ENCODE results near the gene MAP1LC3B2.

MAP1LC3B2 gene

GRCh38 chr12:116559162-116559935, at the start of gene MAP1LC3B2:
MAP1LC3B2 (plus strand) TSS chr12:116559381; CDS start chr12:116575943, 16,562 bp downstream.
- DNase-seq, result peak; percentile 73

GRCh38 chr12:116513944-116514343, 45.2 kb upstream of the MAP1LC3B2 start:
- DNase-seq, result no peak

- DNase-seq, result no peak
Measured at GRCh38 chr12:116515684-116516083, 43.5 kb upstream of the MAP1LC3B2 start.

- no peak for DNase-seq
Measured at GRCh38 chr12:116516657-116517056, 42.5 kb upstream of the MAP1LC3B2 start.

GRCh38 chr12:116517431-116518045, 41.6 kb upstream of the MAP1LC3B2 start:
- no peak for DNase-seq

- no peak for DNase-seq
Measured at GRCh38 chr12:116520225-116520760, 38.9 kb upstream of the MAP1LC3B2 start.

- DNase-seq, result no peak
Measured at GRCh38 chr12:116520801-116521471, 38.2 kb upstream of the MAP1LC3B2 start.

GRCh38 chr12:116524311-116524710, 34.9 kb upstream of the MAP1LC3B2 start:
- no peak for DNase-seq

- DNase-seq, result no peak
Measured at GRCh38 chr12:116524964-116525379, 34.2 kb upstream of the MAP1LC3B2 start.

GRCh38 chr12:116525418-116526001, 33.7 kb upstream of the MAP1LC3B2 start:
- no peak for DNase-seq

- no peak for DNase-seq
Measured at GRCh38 chr12:116528065-116528464, 31.1 kb upstream of the MAP1LC3B2 start.

- no peak for DNase-seq
Measured at GRCh38 chr12:116528498-116528897, 30.7 kb upstream of the MAP1LC3B2 start.

GRCh38 chr12:116529048-116529447, 30.1 kb upstream of the MAP1LC3B2 start:
- DNase-seq, result no peak

- no peak for DNase-seq
Measured at GRCh38 chr12:116529686-116530085, 29.5 kb upstream of the MAP1LC3B2 start.

GRCh38 chr12:116532428-116532827, 26.8 kb upstream of the MAP1LC3B2 start:
- no peak for DNase-seq

- no peak for DNase-seq
Measured at GRCh38 chr12:116532986-116533342, 26.2 kb upstream of the MAP1LC3B2 start.

- peak; percentile 65 for DNase-seq
Measured at GRCh38 chr12:116533343-116534251, 25.6 kb upstream of the MAP1LC3B2 start.

GRCh38 chr12:116534311-116535121, 24.7 kb upstream of the MAP1LC3B2 start:
- no peak for DNase-seq

- no peak for DNase-seq
Measured at GRCh38 chr12:116535241-116535640, 23.9 kb upstream of the MAP1LC3B2 start.

GRCh38 chr12:116537101-116537904, 21.9 kb upstream of the MAP1LC3B2 start:
- no peak for DNase-seq

Data from activated gamma-delta T cell treated with Interleukin-2 at 50 U/mL for 16 hours (primary cell).